ENCODE data around the gene ZNF564.

The ZNF564 gene

GRCh38 chr19:12478234-12478941 is 72.9 kb downstream of the ZNF564 start:
- Histone ChIP-seq H3K27me3 (no peaks in the 10 kb centered on the region), H3K4me1 (ENCODE audit: control insufficient read depth in 1 of 2, insufficient read depth in 1 of 2, low read depth in 1 of 2, low read length in 1 of 2) (no peaks in the 10 kb centered on the region), H3K9me3 (no peaks in the 10 kb centered on the region), H3K36me3 (no peaks in the 10 kb centered on the region), H3K27ac (no peak overlapping the region), H3K4me3 (ENCODE audit: low read depth in 1 of 2, low read length in 1 of 2) (no peak overlapping the region)
- no peak for TF ChIP-seq CTCF (IDR thresholded peaks at IDR 0.05)

Measured in neutrophil (primary cell).